NT2/D1 (cell line): ENCODE measurements around the gene KLK2.

ENCODE experiments used
- DNase-seq: peaks from one replicate; pipeline ENCODE4 v3.0.0-alpha.2; 2011; ENCODE audit warnings: low read depth, low spot score
- H3K27me3 ChIP-seq: 2 replicates; pipeline ENCODE4 v1.6.0; 2011; ENCODE audit warnings: mild to moderate bottlenecking; ENCODE audit not compliant: insufficient read length, insufficient read depth
- H3K36me3 ChIP-seq: 2 replicates; pipeline ENCODE4 v1.6.1; 2011; ENCODE audit warnings: mild to moderate bottlenecking, low read length, mixed read lengths; ENCODE audit not compliant: insufficient read depth, insufficient read length
- H3K4me1 ChIP-seq: 2 replicates; pipeline ENCODE4 v1.5.1; 2011; ENCODE audit not compliant: insufficient read depth, insufficient read length
- H3K4me3 ChIP-seq: 2 replicates; pipeline ENCODE4 v1.5.1; 2011; ENCODE audit warnings: low read depth; ENCODE audit not compliant: insufficient read length
- H3K9ac ChIP-seq: 2 replicates; pipeline ENCODE4 v1.6.0; 2011; ENCODE audit warnings: low read depth; ENCODE audit not compliant: insufficient read length
- H3K9me3 ChIP-seq: 2 replicates; pipeline ENCODE4 v1.5.1; 2011; ENCODE audit warnings: mild to moderate bottlenecking, low read length; ENCODE audit not compliant: insufficient read depth
- SUZ12 ChIP-seq: IDR thresholded peaks from 2 replicates; pipeline ENCODE4 v1.6.1; 2011; ENCODE audit not compliant: insufficient read length, insufficient read depth; ENCODE audit errors: extremely low read depth
- YY1 ChIP-seq: IDR thresholded peaks from 2 replicates; pipeline ENCODE4 v1.6.1; 2011; ENCODE audit not compliant: insufficient read length, insufficient read depth
- ZNF274 ChIP-seq: IDR thresholded peaks from 2 replicates; pipeline ENCODE4 v1.6.1; 2011; ENCODE audit warnings: mild to moderate bottlenecking, low read depth, low read length

KLK2 gene

DNA sequence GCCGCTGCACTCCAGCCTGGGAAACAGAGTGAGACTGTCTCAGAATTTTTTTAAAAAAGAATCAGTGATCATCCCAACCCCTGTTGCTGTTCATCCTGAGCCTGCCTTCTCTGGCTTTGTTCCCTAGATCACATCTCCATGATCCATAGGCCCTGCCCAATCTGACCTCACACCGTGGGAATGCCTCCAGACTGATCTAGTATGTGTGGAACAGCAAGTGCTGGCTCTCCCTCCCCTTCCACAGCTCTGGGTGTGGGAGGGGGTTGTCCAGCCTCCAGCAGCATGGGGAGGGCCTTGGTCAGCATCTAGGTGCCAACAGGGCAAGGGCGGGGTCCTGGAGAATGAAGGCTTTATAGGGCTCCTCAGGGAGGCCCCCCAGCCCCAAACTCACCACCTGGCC lies at the start of gene KLK2:
TSS of gene KLK2 (plus strand) at position 384 of the 400 bp plus-strand sequence. CDS start 35 bp downstream, outside the sequence.
- H3K36me3 ChIP-seq: no peaks in the 10 kb centered on the region
- no peaks in the 10 kb centered on the region for H3K9me3 ChIP-seq
- DNase-seq: no peak
- H3K4me3 ChIP-seq: no peak within 1 kb of the TSS
- H3K27me3 ChIP-seq: peaks cover 5% of the 10 kb centered on the region
- no peak within 1 kb of the TSS for H3K9ac ChIP-seq
- peaks cover 5% of the 10 kb centered on the region for H3K4me1 ChIP-seq
- TF ChIP-seq SUZ12 (no peak), ZNF274 (no peak), YY1 (no peak)

DNA sequence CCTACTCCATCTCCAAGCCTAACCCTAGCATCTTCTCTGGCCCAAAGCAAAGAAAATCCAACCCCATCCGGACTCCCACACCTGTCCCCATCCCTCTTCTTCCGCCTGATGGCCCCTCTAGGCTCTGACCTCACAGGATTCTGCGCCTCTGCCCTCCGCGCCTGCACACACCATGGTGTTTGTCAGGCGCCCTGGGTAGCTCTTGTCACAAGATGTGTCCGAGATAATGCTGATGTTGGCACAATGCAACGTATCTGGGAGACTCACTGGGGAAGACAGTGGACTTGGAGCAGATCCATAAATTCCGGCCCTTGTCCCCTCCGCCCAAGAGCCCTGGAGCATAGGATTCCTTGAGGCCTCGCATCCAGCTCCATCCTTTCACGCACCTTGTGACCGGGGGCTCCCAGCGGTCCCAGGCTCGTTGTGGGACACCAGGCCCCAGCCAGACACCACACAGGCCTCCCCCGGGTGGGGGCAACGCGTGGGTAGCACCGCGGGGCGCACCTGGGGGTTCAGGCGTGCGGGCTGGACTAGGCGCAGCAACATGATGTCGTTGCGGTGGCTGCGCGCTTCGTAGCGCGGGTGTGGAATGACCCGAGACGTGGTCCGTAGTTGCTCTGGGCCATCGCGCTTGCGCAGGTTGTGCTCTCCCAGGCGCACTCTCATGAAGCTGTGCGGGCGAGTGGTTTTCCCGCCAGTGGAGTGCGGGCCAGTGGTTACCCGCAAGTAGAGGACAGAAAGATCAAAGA lies 46.6 kb upstream of the KLK2 start:
- Histone ChIP-seq H3K9ac (no peak overlapping the region), H3K27me3 (peaks cover 19% of the 10 kb centered on the region)
- TF ChIP-seq YY1 (no peak), ZNF274 (no peak), SUZ12 (no peak)

GRCh38 chr19:50827476-50827875 lies 45.8 kb upstream of the KLK2 start:
- Histone ChIP-seq H3K36me3 (no peaks in the 10 kb centered on the region), H3K27me3 (peaks cover 12% of the 10 kb centered on the region), H3K4me1 (peaks cover 6% of the 10 kb centered on the region), H3K9ac (no peak overlapping the region), H3K4me3 (no peak overlapping the region), H3K9me3 (no peaks in the 10 kb centered on the region)
- no peak for TF ChIP-seq SUZ12
- DNase-seq: no peak

More for the DNA sequence above, 46.6 kb upstream of the KLK2 start:
- no peak overlapping the region for H3K4me3 ChIP-seq
- peaks cover 6% of the 10 kb centered on the region for H3K4me1 ChIP-seq
- no peaks in the 10 kb centered on the region for H3K9me3 ChIP-seq
- no peak for DNase-seq
- no peaks in the 10 kb centered on the region for H3K36me3 ChIP-seq

DNA sequence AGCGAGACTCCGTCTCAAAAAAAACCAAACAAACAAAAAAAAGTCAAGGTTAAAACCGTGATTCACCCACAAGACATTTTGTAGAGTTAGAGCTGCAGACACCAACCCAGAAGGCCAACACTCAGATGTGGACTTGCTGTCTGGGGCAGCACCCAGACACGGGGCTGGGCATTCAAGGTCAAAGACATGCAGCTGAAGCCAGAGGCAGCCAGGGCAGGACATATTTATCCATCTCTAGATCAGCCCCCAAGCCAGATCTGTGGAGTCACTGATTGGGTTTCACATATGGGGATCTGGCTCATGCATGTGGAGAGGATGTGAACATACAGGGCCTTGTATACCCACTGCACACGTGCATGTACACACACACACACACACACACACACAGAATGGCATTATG lies 43.4 kb upstream of the KLK2 start:
- H3K27me3 ChIP-seq: peaks cover 7% of the 10 kb centered on the region
- no peak for TF ChIP-seq ZNF274
- no peak for TF ChIP-seq YY1
- TF ChIP-seq SUZ12: no peak

DNA sequence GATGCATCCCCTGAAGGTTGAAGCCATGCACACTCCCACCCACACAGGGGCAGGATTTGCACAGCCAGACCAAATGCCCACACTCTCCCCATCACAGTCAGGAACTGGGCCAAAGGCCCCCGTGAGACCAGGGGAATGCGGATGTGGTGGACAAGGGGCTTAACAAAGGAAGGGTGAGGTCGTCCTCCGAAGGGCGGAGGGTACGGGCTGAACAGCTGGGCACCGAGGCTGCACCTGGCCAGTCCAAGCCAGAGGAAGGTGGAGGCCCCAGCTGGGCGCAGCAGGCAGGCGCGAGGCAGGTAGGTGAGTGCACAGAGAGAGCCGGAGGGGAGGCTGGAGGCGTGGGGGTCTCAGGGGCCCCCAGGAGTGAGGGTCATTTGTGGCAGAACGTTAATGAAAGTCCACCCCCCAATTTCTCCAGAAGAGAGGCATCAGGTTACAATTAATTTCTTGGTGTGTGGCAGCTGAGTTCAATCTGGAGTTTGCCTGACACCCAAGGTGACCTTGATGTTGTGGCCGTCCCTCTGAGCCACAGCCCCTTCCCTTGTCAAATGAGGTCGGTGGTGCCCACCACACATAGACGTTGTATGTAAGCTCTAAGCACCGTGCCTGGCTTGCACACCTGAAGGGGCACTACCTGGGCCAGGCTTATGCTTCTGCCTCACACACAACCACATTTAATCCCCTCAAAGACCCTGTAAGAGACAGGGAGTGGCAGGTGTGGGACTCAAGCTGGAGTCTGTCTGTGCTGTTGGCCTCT lies 42.8 kb upstream of the KLK2 start:
- no peak for TF ChIP-seq ZNF274
- TF ChIP-seq SUZ12: no peak
- H3K36me3 ChIP-seq: no peaks in the 10 kb centered on the region
- peaks cover 6% of the 10 kb centered on the region for H3K4me1 ChIP-seq
- no peak overlapping the region for H3K9ac ChIP-seq
- peaks cover 14% of the 10 kb centered on the region for H3K27me3 ChIP-seq
- no peak overlapping the region for H3K4me3 ChIP-seq
- no peaks in the 10 kb centered on the region for H3K9me3 ChIP-seq
- DNase-seq: no peak

More for the DNA sequence above, 43.4 kb upstream of the KLK2 start:
- Histone ChIP-seq H3K4me3 (no peak overlapping the region), H3K9ac (no peak overlapping the region), H3K9me3 (no peaks in the 10 kb centered on the region), H3K4me1 (peaks cover 6% of the 10 kb centered on the region), H3K36me3 (no peaks in the 10 kb centered on the region)
- no peak for DNase-seq

GRCh38 chr19:50831026-50831396 lies 42.2 kb upstream of the KLK2 start:
- no peak for DNase-seq
- H3K27me3 ChIP-seq: peaks cover 14% of the 10 kb centered on the region
- no peaks in the 10 kb centered on the region for H3K9me3 ChIP-seq
- TF ChIP-seq YY1 (no peak), ZNF274 (no peak), SUZ12 (no peak)
- no peak overlapping the region for H3K9ac ChIP-seq
- no peaks in the 10 kb centered on the region for H3K36me3 ChIP-seq
- peaks cover 6% of the 10 kb centered on the region for H3K4me1 ChIP-seq
- H3K4me3 ChIP-seq: no peak overlapping the region

DNA sequence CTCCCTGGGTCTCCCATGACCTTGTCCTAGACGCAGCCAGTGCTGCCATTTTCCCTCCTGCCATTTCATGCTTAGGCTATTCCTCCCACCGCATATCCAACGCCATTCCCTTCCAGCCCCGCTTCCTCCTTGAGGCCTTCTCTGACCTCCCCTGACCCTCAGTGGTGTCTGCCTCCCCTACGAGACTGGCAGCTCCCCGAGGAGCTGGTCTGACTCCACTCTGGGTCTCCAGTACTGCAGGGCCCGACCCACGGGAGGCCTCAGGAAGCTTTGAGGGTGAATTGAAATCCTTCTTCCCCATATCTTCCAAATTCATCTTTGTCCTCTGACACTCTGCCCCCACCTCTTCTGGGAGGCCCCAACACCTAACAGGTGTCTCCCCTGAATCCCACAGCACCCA lies 40.6 kb upstream of the KLK2 start:
- Histone ChIP-seq H3K9me3 (no peaks in the 10 kb centered on the region), H3K9ac (no peak overlapping the region), H3K4me3 (no peak overlapping the region), H3K36me3 (no peaks in the 10 kb centered on the region), H3K27me3 (peaks cover 26% of the 10 kb centered on the region), H3K4me1 (peaks cover 9% of the 10 kb centered on the region)
- no peak for TF ChIP-seq YY1
- no peak for TF ChIP-seq SUZ12
- no peak for TF ChIP-seq ZNF274
- DNase-seq: no peak
